Measurements from ENCODE around the gene KCNQ5.

KCNQ5 gene

GRCh38 chr6:72930556-72931132, 308.8 kb downstream of the KCNQ5 start:
- DNase-seq: no peak

- no peak for DNase-seq
These were observed 309.5 kb downstream of the KCNQ5 start for GRCh38 chr6:72931325-72931887.

GRCh38 chr6:72933233-72933632, 311.4 kb downstream of the KCNQ5 start:
- no peak for DNase-seq

- DNase-seq: no peak
These were observed 315.1 kb downstream of the KCNQ5 start for GRCh38 chr6:72936766-72937559.

GRCh38 chr6:72938104-72938503, 316.2 kb downstream of the KCNQ5 start:
- no peak for DNase-seq

GRCh38 chr6:72939004-72939403, 317.1 kb downstream of the KCNQ5 start:
- DNase-seq: no peak

GRCh38 chr6:72940265-72940664, 318.4 kb downstream of the KCNQ5 start:
- DNase-seq: no peak

- DNase-seq: no peak
These were observed 319.4 kb downstream of the KCNQ5 start for GRCh38 chr6:72941263-72941662.

GRCh38 chr6:72941751-72942150, 319.9 kb downstream of the KCNQ5 start:
- no peak for DNase-seq

- DNase-seq: no peak
These were observed 321.8 kb downstream of the KCNQ5 start for GRCh38 chr6:72943699-72944098.

GRCh38 chr6:72944660-72945059, 322.8 kb downstream of the KCNQ5 start:
- no peak for DNase-seq

GRCh38 chr6:72946774-72947173, 324.9 kb downstream of the KCNQ5 start:
- DNase-seq: no peak

GRCh38 chr6:72947534-72947933, 325.7 kb downstream of the KCNQ5 start:
- DNase-seq: no peak

- no peak for DNase-seq
These were observed 326.3 kb downstream of the KCNQ5 start for GRCh38 chr6:72948153-72948552.

- no peak for DNase-seq
These were observed 328.4 kb downstream of the KCNQ5 start for GRCh38 chr6:72950114-72950860.

- DNase-seq: no peak
These were observed 331.2 kb downstream of the KCNQ5 start for GRCh38 chr6:72952808-72953630.

- DNase-seq: no peak
These were observed 332.1 kb downstream of the KCNQ5 start for GRCh38 chr6:72953971-72954381.

- no peak for DNase-seq
These were observed 332.9 kb downstream of the KCNQ5 start for GRCh38 chr6:72954716-72955115.

- no peak for DNase-seq
These were observed 333.8 kb downstream of the KCNQ5 start for GRCh38 chr6:72955666-72956065.

- no peak for DNase-seq
These were observed 334.4 kb downstream of the KCNQ5 start for GRCh38 chr6:72956272-72956671.

- no peak for DNase-seq
These were observed 338.0 kb downstream of the KCNQ5 start for GRCh38 chr6:72959821-72960220.

- no peak for DNase-seq
These were observed 342.1 kb downstream of the KCNQ5 start for GRCh38 chr6:72963946-72964345.
